Right forelimb (tissue), 1 donor: ENCODE data around the gene KCNJ15.

Experiments used
- DNase-seq: peaks from one replicate; pipeline ENCODE4 v3.0.0-alpha.2; 2018

KCNJ15 gene

GRCh38 chr21:38329162-38329561, 72.4 kb downstream of the KCNJ15 start:
- DNase-seq: no peak

GRCh38 chr21:38330666-38331065, 73.9 kb downstream of the KCNJ15 start:
- no peak for DNase-seq

GRCh38 chr21:38333301-38334272, 76.8 kb downstream of the KCNJ15 start:
- DNase-seq: no peak

GRCh38 chr21:38334866-38335265, 78.1 kb downstream of the KCNJ15 start:
- no peak for DNase-seq

- DNase-seq: no peak
Observed at GRCh38 chr21:38337793-38338192, 81.0 kb downstream of the KCNJ15 start.

GRCh38 chr21:38340131-38340530, 83.3 kb downstream of the KCNJ15 start:
- no peak for DNase-seq

- DNase-seq: no peak
Observed at GRCh38 chr21:38341546-38342012, 84.8 kb downstream of the KCNJ15 start.

- DNase-seq: no peak
Observed at GRCh38 chr21:38342739-38343138, 85.9 kb downstream of the KCNJ15 start.

GRCh38 chr21:38343691-38344090, 86.9 kb downstream of the KCNJ15 start:
- DNase-seq: no peak

GRCh38 chr21:38346286-38346685, 89.5 kb downstream of the KCNJ15 start:
- no peak for DNase-seq

- no peak for DNase-seq
Observed at GRCh38 chr21:38349111-38349746, 92.4 kb downstream of the KCNJ15 start.

- no peak for DNase-seq
Observed at GRCh38 chr21:38349977-38350376, 93.2 kb downstream of the KCNJ15 start.

GRCh38 chr21:38350684-38351083, 93.9 kb downstream of the KCNJ15 start:
- no peak for DNase-seq

GRCh38 chr21:38351176-38351959, 94.6 kb downstream of the KCNJ15 start:
- DNase-seq: no peak

- no peak for DNase-seq
Observed at GRCh38 chr21:38351961-38352521, 95.2 kb downstream of the KCNJ15 start.

- peak; percentile 76 for DNase-seq
Observed at GRCh38 chr21:38352536-38353219, 95.9 kb downstream of the KCNJ15 start.

GRCh38 chr21:38354231-38354630, 97.4 kb downstream of the KCNJ15 start:
- no peak for DNase-seq

GRCh38 chr21:38354746-38355145, 98.0 kb downstream of the KCNJ15 start:
- DNase-seq: no peak

GRCh38 chr21:38355353-38355752, 98.6 kb downstream of the KCNJ15 start:
- DNase-seq: no peak

- peak; percentile 90 for DNase-seq
Observed at GRCh38 chr21:38355992-38356781, 99.4 kb downstream of the KCNJ15 start.
